ENCODE data around the gene DENND5A. TPM values are rescaled to one million over a fixed set of nuclear protein-coding genes. Genes with fewer than 3 reads are reported as not detected.
"Not testable (repeated sequence)": the region's sequence is repeated elsewhere in the genome, so short reads cannot be mapped to it uniquely, and the experiment has no call there.

The DENND5A gene
- total RNA-seq, 1 donor from 2014 or later, result 61.6 TPM

DNA sequence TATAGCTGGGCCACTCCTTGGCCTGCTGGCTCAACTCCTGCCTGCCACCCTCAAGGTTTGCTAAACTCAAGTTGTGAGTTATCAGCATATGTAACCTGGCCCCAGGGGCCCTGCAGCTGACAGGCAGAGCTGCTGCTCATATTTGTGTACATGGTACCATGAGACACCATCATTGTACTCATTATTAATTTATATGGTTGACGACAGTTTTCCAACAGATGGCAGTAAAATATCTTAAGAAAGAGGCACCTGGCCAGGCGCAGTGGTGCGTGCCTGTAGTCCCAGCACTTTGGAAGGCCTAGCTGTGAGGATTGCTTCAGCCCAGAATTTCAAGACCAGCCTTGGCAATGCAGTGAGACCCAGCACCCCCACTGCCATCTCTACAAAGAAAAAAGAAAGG is 11.4 kb upstream of the DENND5A start:
- Mint-ChIP-seq H3K27me3 (ENCODE audit: low read depth) (peaks cover 6% of the 10 kb centered on the region), H3K9me3 (no peaks in the 10 kb centered on the region), H3K4me1 (ENCODE audit: low read depth) (peaks cover 20% of the 10 kb centered on the region), H3K27ac (no peak overlapping the region), H3K4me3 (ENCODE audit: low read depth) (no peak overlapping the region), H3K36me3 (ENCODE audit: low read depth) (peaks cover 5% of the 10 kb centered on the region)
- no peak for DNase-seq (ENCODE audit: low spot score)
- intact Hi-C loops (cut with micrococcal nuclease), result no loop called here

DNA sequence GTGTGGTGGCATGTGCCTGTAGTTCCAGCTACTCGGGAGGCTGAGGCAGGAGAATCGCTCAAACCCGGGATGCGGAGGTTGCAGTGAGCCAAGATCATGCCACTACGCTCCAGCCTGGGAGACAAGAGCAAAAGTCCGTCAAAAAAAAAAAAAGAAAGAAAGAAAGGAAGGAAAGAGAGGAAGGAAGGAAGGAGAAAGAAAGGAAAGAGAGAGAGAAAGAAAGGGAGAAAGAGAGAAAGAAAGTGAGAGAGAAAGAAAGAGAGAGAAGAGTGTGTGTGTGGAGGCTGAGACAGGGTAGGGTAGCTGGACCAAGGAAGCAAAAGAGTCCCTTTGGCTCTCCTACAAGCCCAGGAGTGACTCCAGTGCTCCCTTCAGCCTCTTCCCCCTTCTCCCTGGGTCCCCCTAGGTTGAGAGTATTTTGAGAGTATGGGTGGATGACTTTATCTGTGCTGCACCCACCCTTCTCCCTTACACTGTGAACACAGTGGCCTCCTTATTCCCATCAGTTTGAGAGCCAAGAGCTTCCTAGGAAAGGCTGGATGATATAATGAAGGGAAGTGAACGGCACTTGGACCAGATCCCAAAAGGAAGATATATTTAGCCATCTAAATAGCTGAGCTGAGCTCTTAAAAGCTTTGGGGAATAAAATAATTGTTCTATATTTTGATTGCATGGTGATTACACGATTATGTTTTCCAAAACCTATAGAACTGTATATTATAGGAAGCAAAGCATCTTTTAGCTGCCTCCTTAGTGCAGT is 9.5 kb upstream of the DENND5A start:
- H3K36me3 Mint-ChIP-seq (ENCODE audit: low read depth), result peaks cover 3% of the 10 kb centered on the region
- peaks cover 4% of the 10 kb centered on the region for H3K4me1 Mint-ChIP-seq (ENCODE audit: low read depth)
- H3K27me3 Mint-ChIP-seq (ENCODE audit: low read depth), result peaks cover 13% of the 10 kb centered on the region
- no peak overlapping the region for H3K27ac Mint-ChIP-seq
- intact Hi-C loops (cut with micrococcal nuclease), result no loop called here
- no peak overlapping the region for H3K4me3 Mint-ChIP-seq (ENCODE audit: low read depth)
- H3K9me3 Mint-ChIP-seq, result no peaks in the 10 kb centered on the region
- no peak for DNase-seq (ENCODE audit: low spot score)

DNA sequence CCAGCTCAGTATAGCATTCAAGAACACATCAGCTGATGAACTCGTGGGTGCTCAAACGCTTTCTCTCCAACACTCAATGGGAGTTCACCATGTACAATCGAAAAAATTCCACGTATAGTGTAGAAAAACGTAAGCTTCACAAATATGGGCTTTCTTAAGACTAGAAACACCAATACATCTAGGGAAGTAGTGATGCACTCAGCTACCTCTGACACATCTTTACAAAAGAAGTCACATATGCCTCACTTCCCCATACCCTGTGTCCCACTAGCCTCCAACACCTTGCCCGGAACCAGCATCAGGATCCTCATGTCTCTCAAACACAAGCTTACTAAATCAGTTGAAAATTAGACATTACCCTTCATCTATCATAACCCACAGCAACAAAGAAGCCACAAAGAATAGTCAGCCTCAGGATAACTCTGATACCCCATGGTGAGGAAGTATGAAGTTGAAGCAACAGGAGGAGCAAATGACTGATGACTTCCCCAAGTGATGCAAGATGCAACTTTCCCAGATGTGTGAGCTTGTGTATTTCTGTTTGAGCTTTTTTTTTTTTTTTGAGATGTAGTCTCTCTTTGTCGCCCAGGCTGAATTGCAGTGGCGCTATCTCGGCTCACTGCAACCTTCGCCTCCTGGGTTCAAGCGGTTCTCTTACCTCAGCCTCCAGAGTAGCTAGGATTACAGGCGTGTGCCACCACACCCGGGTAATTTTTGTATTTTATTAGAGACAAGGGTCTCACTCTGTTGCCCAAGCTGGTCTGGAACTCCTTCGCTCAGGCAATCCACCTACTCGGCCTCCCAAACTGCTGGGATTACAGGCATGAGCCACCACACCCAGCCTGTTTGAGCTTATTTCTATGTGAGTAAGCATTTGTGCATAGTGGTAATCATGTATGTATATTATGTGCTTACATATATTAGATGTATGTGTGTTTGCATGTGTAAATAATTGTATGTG is 8.5 kb upstream of the DENND5A start:
- no peak overlapping the region for H3K4me3 Mint-ChIP-seq (ENCODE audit: low read depth)

DNA sequence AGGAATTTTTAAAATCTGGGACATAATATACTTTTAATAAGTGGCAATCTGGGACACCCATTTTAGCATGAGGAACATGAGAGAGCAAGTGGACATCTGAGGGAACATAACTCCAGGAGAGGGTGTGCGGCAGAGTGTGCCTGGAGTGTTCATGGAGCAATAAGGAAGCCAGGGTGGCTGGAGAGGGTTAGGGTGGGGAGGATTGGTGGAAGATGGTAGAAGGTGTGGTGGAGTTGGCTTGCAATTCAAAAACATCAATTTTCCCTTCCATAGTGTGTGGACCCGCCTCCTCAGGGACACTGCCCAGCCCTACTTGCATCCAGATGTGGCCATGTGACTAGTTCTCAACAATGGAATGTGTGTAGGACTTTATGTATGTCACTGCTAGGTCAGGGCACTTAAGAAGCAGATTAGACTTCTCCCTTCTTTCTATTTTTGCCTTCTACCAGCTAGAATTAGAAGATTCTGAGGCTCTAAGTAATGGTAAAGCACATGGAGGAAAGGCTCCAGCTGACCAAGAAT is 4.4 kb upstream of the DENND5A start:
- peaks cover 8% of the 10 kb centered on the region for H3K4me1 Mint-ChIP-seq (ENCODE audit: low read depth)
- no peak for DNase-seq (ENCODE audit: low spot score)
- no peaks in the 10 kb centered on the region for H3K9me3 Mint-ChIP-seq
- no peaks in the 10 kb centered on the region for H3K36me3 Mint-ChIP-seq (ENCODE audit: low read depth)
- H3K4me3 Mint-ChIP-seq (ENCODE audit: low read depth), result no peak overlapping the region
- H3K27ac Mint-ChIP-seq, result no peak overlapping the region
- intact Hi-C loops (cut with micrococcal nuclease), result loop anchor here (5.0 kb wide), 1 partner anchor 113 kb away; the partner anchor contains the start of gene IPO7
- peaks cover 41% of the 10 kb centered on the region for H3K27me3 Mint-ChIP-seq (ENCODE audit: low read depth)

More for the DNA sequence above, 8.5 kb upstream of the DENND5A start:
- Mint-ChIP-seq H3K4me1 (ENCODE audit: low read depth) (peaks cover 4% of the 10 kb centered on the region), H3K27me3 (ENCODE audit: low read depth) (peaks cover 17% of the 10 kb centered on the region), H3K27ac (no peak overlapping the region), H3K9me3 (no peaks in the 10 kb centered on the region), H3K36me3 (ENCODE audit: low read depth) (peaks cover 3% of the 10 kb centered on the region)
- DNase-seq (ENCODE audit: low spot score), result no peak
- intact Hi-C loops (cut with micrococcal nuclease), result no loop called here

DNA sequence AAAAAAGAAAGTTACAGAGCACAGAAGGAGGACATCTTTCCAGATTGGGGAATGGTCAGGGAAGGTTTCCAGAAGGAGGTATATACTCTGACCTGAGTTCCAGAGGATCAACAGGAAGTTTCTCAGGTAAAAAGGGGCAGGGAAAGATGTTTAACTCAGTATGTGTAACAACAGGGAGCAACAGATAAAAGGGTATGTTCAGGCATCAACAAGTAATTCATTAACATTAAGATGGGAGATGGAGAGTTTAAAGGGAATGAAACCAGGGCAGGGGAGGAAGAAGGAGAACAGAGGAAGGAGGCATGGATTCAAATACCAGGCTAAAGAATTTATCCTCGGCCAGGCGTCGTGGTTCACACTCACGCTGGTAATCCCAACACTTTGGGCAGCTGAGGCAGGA is 2.5 kb upstream of the DENND5A start:
- peaks cover 3% of the 10 kb centered on the region for H3K36me3 Mint-ChIP-seq (ENCODE audit: low read depth)
- DNase-seq (ENCODE audit: low spot score), result no peak
- intact Hi-C loops (cut with micrococcal nuclease), result loop anchor here (5.0 kb wide), 1 partner anchor 115 kb away; the partner anchor contains the start of gene IPO7

DNA sequence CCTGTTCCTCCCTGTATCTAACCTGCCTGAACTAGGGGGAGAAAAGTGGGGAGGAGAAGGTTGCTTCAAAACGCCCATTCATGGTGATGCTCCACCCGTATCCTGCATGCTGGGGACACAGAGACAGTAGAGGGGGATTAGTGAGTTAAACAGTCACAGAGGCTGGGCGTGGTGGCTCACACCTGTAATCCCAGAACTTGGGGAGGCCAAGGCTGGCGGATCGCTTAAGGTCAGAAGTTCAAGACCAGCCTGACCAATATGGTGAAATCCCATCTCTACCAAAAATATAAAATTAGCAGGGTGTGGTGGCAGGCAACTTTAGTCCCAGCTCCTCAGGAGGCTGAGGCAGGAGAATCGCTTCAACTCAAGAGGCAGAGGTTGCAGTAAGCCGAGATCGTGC is 1.8 kb upstream of the DENND5A start:
- Mint-ChIP-seq H3K36me3 (ENCODE audit: low read depth) (peaks cover 7% of the 10 kb centered on the region), H3K27ac (no peak overlapping the region), H3K27me3 (ENCODE audit: low read depth) (peaks cover 35% of the 10 kb centered on the region), H3K4me3 (ENCODE audit: low read depth) (no peak overlapping the region), H3K4me1 (ENCODE audit: low read depth) (peaks cover 20% of the 10 kb centered on the region), H3K9me3 (no peaks in the 10 kb centered on the region)
- no peak for DNase-seq (ENCODE audit: low spot score)
- intact Hi-C loops (cut with micrococcal nuclease), result loop anchor here (5.0 kb wide), 1 partner anchor 115 kb away; the partner anchor contains the start of gene IPO7

More for the DNA sequence above, 2.5 kb upstream of the DENND5A start:
- Mint-ChIP-seq H3K9me3 (no peaks in the 10 kb centered on the region), H3K27me3 (ENCODE audit: low read depth) (peaks cover 38% of the 10 kb centered on the region), H3K27ac (no peak overlapping the region), H3K4me1 (ENCODE audit: low read depth) (peaks cover 15% of the 10 kb centered on the region), H3K4me3 (ENCODE audit: low read depth) (no peak overlapping the region)

DNA sequence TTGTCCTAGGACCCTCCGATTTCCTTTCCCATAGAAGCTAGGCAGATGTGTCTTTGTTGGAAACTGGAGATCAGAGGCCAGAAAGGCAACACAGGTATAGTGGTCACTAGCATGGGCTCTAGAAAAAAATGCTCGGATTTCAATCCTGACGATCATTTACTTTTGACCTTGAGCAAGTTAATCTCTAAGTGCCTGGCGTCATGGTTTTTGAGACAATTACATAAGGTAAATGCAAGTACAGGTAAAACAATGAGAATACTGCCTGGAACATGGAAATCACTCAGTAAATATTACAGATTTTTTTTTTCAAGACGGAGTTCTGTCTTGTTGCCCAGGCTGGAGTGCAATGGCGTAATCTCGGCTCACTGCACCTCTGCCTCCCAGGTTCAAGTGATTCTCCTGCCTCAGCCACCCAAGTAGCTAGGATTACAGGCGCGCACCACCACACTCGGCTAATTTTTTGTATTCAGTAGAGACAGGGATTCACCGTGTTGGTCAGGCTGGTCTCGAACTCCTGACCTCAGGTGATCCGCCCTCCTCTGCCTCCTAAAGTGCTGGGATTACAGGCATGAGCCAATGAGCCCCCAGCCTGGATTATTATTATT is 1.1 kb upstream of the DENND5A start:
- intact Hi-C loops (cut with micrococcal nuclease), result loop anchor here (5.0 kb wide), 1 partner anchor 116 kb away; the partner anchor contains the start of gene IPO7
- peaks cover 11% of the 10 kb centered on the region for H3K36me3 Mint-ChIP-seq (ENCODE audit: low read depth)
- peaks cover 33% of the 10 kb centered on the region for H3K27me3 Mint-ChIP-seq (ENCODE audit: low read depth)
- peak overlapping the region; percentile 78 for H3K4me3 Mint-ChIP-seq (ENCODE audit: low read depth)
- H3K27ac Mint-ChIP-seq, result peak overlapping the region; percentile 68
- no peaks in the 10 kb centered on the region for H3K9me3 Mint-ChIP-seq
- DNase-seq (ENCODE audit: low spot score), result no peak
- peaks cover 25% of the 10 kb centered on the region for H3K4me1 Mint-ChIP-seq (ENCODE audit: low read depth)

DNA sequence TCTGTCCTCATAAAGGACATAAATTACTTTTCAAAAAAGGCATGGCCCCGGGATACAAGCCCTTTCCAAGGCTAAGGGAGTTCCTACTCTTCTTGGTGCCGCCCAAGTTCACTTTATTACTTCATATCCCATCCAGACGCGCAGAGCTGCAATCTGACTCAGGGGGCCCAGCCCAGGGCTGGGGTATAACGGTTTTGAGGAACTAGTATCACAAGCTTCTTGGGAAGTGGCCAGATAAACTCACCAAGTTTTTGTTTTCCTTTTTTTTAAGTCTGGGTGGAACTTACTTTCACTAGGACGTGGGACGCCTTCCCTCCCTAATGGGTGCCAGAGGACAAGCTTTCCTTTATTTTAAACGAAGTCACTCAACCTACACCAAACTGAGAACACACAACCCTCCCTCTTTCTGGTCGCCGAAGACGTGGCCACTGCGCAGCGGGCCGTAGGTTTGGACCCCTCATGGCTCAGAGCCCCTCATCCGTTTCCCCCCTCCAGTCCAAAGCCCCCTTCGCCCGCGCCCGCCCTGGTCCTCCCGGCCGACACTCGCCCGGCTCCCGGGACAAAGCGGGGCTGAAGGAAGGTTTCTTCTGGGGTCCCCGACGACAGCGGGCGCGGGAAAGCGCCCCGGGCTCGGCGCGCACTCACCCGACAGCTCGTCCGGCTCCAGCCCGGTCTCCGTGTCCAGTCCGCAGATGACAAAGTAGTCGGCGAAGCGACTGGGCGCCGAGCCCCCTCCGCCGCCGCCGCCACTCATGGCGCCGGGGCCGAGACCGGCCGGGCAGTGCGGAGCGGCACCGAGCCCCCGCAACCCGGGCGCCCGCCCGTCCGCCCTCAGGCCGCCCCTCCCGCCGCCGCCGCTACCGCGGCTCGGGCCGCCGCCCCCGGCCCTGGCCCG is 587 bp downstream of the DENND5A start:
- Mint-ChIP-seq H3K9me3 (no peaks in the 10 kb centered on the region), H3K4me3 (ENCODE audit: low read depth) (peak overlapping the region; percentile 86), H3K27ac (peak overlapping the region; percentile 93), H3K36me3 (ENCODE audit: low read depth) (peaks cover 14% of the 10 kb centered on the region), H3K27me3 (ENCODE audit: low read depth) (peaks cover 27% of the 10 kb centered on the region), H3K4me1 (ENCODE audit: low read depth) (peaks cover 38% of the 10 kb centered on the region)
- intact Hi-C loops (cut with micrococcal nuclease), result loop anchor here (1.0 to 5.0 kb wide), 9 partner anchors 14 to 308 kb away; partner anchors contain the start of genes IPO7, TMEM41B and WEE1
- peak; percentile 24 for DNase-seq (ENCODE audit: low spot score)

DNA sequence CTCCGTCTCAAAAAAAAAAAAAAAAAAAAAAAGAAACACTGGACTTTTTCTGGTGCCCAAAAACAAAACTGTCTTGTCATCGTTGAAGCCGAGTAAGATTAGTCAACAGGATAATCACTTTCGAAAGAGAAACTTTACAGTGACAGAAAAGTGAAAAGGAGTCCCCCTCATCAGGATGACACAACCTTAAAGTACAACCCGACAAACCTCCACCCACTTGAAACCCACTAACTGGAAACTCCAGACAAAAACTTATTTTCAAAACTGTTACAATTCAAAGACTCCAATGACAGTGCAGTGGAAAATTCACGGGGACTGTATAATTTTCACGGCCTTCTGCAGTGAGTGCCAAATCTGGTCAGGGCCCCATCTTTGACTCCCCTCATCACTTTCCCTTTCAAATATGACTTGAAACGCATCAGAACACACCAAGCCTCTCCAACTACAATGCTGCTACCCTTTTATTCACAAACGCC is 1.3 kb downstream of the DENND5A start:
- DNase-seq (ENCODE audit: low spot score), result peak; percentile 46
- Mint-ChIP-seq H3K4me3 (ENCODE audit: low read depth) (peak overlapping the region; percentile 86), H3K9me3 (no peaks in the 10 kb centered on the region), H3K36me3 (ENCODE audit: low read depth) (peaks cover 14% of the 10 kb centered on the region), H3K27ac (peak overlapping the region; percentile 93), H3K4me1 (ENCODE audit: low read depth) (peaks cover 38% of the 10 kb centered on the region), H3K27me3 (ENCODE audit: low read depth) (peaks cover 23% of the 10 kb centered on the region)
- intact Hi-C loops (cut with micrococcal nuclease), result loop anchor here (1.0 to 5.0 kb wide), 8 partner anchors 14 to 308 kb away; partner anchors contain the start of genes TMEM41B and WEE1

DNA sequence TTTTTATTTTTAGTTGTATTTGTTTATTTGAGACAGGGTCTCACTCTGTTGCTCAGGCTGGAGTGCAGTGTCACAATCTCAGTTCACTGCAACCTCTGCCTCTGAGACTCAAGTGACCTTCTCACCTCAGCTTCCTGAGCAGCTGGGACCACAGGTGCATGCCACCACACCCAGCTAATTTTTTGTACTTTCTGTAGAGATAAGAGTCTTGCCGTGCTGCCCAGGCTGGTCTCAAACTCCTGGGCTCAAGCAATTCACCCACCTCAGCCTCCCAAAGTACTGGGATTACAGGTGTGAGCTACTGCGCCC is 4.4 kb downstream of the DENND5A start:
- not testable (repeated sequence) for H3K4me3 Mint-ChIP-seq (ENCODE audit: low read depth); H3K9me3 Mint-ChIP-seq; H3K27ac Mint-ChIP-seq; H3K27me3 Mint-ChIP-seq (ENCODE audit: low read depth); DNase-seq (ENCODE audit: low spot score)
- Mint-ChIP-seq H3K4me1 (ENCODE audit: low read depth) (peaks cover 43% of the 10 kb centered on the region), H3K36me3 (ENCODE audit: low read depth) (peaks cover 25% of the 10 kb centered on the region)
- intact Hi-C loops (cut with micrococcal nuclease), result loop anchor here (5.0 kb wide), 3 partner anchors 83 to 312 kb away; partner anchors contain the start of gene WEE1

DNA sequence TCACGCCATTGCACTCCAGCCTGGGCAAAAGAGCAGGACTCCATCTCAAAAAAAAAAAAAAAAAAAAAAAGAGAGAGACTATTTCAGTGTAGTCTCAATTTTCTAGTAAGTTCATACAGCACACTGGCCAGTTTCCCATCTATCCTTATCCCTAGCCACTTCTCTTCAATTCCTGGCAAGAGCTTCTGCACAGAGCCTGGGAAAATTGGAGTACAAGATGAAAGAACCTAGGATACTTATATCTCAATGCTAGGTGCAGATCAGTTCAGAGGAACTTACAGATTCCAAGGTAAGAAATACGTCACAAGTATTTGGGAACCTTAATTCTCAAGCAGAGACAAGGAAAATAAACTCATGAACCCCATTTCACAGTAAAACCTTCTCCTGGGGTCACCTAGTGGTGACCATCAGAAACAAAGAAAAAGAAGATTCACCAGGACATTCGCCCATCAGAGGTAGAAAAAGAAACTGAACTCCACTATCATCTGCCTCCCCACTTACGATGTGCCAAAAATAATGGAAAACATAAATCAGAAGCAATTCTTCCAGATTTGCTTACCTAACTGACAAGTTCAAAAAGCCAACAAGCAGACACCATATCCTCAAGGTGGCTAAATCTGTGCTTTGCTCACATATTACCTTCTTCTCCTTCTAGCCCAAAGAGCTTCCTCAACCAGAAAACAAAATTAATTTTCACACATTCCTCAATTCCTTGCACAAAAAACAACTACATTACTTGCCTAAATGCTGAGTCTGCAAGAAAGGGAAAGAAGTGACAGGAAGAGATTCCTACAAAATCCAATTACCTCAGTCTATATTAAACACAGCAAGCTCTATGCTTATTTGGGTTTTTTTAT is 4.9 kb downstream of the DENND5A start:
- Mint-ChIP-seq H3K27me3 (ENCODE audit: low read depth) (no peaks in the 10 kb centered on the region), H3K9me3 (peaks cover 5% of the 10 kb centered on the region), H3K4me3 (ENCODE audit: low read depth) (no peak overlapping the region), H3K4me1 (ENCODE audit: low read depth) (peaks cover 42% of the 10 kb centered on the region), H3K36me3 (ENCODE audit: low read depth) (peaks cover 25% of the 10 kb centered on the region), H3K27ac (no peak overlapping the region)
- no peak for DNase-seq (ENCODE audit: low spot score)
- intact Hi-C loops (cut with micrococcal nuclease), result loop anchor here (5.0 kb wide), 3 partner anchors 83 to 312 kb away; partner anchors contain the start of gene WEE1
